ENCODE data around the gene SLC39A11. TPM values are rescaled to one million over a fixed set of nuclear protein-coding genes. Genes with fewer than 3 reads are reported as not detected.

SLC39A11 gene
- total RNA-seq, 2 experiments from 2014 or later: 17.0 to 17.3 TPM

DNA sequence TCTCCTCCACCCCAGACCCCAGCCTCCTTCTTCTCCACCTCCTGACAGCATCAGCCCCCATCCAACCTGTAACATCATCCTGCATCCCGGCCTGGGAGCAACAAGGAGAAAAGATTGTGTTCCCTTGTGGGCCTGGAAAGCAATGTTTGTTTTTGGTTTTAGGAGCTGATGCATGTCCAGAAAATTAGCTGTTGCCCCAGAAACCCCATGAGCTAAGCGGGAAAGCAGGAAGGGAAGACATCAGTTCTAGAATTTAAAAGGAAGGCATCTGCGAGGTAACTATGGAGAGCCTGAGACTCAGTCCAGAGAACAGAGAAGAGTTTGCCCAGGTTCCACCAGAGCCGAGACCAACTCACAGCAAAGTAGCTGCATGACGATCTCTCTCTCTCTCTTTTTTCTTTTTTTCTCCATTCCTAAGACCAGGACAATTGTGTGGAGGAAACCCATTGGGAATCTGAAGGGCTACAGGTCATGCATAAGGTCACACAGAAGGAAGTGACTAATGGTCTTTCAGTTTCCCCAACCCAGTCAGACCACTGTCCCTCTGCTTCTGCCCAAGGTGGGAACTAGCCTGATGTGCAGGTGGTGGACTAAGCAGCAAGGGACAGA lies 124.4 kb downstream of the SLC39A11 start:
- POLR2A ChIA-PET: no interaction called here
- no peak for DNase-seq
- Mint-ChIP-seq H3K9me3 (no peaks in the 10 kb centered on the region), H3K4me1 (no peaks in the 10 kb centered on the region), H3K27ac (no peak overlapping the region), H3K27me3 (no peaks in the 10 kb centered on the region), H3K4me3 (no peak overlapping the region), H3K36me3 (ENCODE audit: low read depth) (no peaks in the 10 kb centered on the region)
- CTCF ChIA-PET: interaction anchor here (2.0 kb wide), 1 partner anchor 408 kb away, joined by 5 read pairs; no protein-coding TSS in a partner anchor

DNA sequence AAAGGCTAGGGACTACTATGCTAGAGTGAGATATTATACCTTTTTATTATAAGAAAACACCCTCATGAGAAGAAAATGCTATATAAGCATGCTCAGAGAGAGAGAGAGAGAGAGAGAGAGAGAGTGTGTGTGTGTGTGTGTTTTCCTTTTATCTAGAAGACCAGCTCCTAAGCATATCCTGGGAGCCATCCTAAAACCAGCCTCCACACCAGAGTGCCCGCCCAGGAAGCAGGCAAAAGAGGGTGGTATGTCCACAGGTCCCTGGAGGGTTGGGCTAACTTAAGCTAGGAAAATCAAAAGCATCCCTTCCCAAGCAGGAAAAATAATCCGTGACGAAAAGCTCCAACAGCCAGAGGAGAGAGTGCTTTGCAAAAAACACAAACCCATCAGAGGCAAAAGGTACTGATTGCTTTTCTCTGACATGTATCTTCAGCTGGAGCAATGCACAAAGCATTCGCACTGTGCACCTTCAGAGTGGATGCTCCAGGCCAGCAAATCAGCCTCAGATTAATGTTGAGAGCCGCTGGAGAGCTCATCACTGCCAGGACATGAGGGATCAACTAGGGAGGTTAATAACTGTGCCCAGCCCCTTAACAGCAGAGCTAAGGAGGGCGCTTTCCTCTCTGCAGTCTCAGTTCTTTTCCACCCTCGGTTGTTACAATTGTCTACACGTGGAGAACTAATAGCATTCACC lies 125.1 kb downstream of the SLC39A11 start:
- Mint-ChIP-seq H3K4me1 (no peaks in the 10 kb centered on the region), H3K27me3 (no peaks in the 10 kb centered on the region), H3K27ac (no peak overlapping the region), H3K4me3 (no peak overlapping the region), H3K9me3 (no peaks in the 10 kb centered on the region), H3K36me3 (ENCODE audit: low read depth) (no peaks in the 10 kb centered on the region)
- DNase-seq: no peak
- POLR2A ChIA-PET: no interaction called here
- CTCF ChIA-PET: interaction anchor here (2.0 kb wide), 1 partner anchor 408 kb away, joined by 5 read pairs; no protein-coding TSS in a partner anchor

DNA sequence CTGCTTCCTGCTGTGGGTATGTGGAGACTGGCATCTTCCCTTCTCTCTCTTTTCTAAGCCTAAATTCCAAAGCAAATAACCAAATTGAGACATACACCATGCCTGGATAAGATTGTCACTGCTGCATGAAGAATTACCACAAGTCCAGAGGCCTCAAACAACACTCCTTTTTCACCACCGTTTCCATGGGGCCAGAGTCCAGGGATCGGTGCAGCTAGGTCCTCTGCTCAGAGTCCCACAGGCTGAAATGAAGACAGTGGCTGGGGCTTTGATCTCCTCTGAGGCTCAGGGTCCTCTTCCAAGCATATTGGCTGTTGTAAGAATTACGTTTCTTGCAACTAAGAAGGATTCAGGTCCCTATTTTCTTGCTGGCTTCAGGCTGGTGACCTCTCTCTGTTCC lies 130.4 kb downstream of the SLC39A11 start:
- Mint-ChIP-seq H3K36me3 (ENCODE audit: low read depth) (no peaks in the 10 kb centered on the region), H3K27ac (no peak overlapping the region), H3K4me3 (no peak overlapping the region), H3K4me1 (no peaks in the 10 kb centered on the region), H3K27me3 (no peaks in the 10 kb centered on the region), H3K9me3 (no peaks in the 10 kb centered on the region)
- ChIA-PET POLR2A (no interaction called here), CTCF (no interaction called here)
- no peak for DNase-seq

DNA sequence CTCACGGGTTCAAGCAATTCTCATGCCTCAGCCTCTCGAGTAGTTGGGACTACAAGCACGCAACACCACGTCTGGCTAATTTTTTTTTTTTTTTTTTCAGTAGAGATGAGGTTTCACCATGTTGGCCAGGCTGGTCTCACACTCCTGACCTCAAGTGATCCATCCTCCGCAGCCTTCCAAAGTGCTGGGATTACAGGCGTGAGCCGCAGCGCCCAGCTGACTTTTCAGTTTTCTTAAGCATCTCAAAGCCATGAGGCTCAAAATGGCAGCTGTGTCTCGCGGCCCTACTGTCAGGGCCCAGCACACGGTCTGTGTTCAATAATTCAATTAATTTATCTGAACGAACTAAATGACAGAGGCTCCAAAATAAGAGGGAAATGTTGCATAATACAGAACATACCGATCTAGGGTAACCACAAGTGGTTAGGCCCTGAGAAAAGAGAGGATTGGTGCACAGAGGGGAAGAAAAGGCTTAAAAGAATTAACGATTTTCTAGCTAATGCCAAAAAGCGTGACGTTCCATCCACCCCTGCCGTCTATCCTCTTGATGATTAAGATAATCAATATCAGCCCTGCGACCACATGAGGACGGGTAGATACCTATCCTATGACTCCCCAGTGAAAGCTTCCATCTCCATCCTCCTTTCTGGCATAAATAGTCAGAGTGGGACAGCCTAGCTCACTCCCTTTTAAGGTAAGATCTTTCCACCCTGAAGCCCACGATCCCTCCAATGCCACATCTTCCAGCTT lies 136.9 kb downstream of the SLC39A11 start:
- ChIA-PET CTCF (interaction anchor here (0.7 to 1.5 kb wide), 2 partner anchors 9 to 30 kb away, joined by 3 to 4 read pairs; no protein-coding TSS in a partner anchor), POLR2A (no interaction called here)
- no peaks in the 10 kb centered on the region for H3K9me3 Mint-ChIP-seq
- no peaks in the 10 kb centered on the region for H3K36me3 Mint-ChIP-seq (ENCODE audit: low read depth)
- H3K27me3 Mint-ChIP-seq: no peaks in the 10 kb centered on the region
- no peak for DNase-seq
- H3K27ac Mint-ChIP-seq: no peak overlapping the region
- no peaks in the 10 kb centered on the region for H3K4me1 Mint-ChIP-seq
- H3K4me3 Mint-ChIP-seq: no peak overlapping the region

DNA sequence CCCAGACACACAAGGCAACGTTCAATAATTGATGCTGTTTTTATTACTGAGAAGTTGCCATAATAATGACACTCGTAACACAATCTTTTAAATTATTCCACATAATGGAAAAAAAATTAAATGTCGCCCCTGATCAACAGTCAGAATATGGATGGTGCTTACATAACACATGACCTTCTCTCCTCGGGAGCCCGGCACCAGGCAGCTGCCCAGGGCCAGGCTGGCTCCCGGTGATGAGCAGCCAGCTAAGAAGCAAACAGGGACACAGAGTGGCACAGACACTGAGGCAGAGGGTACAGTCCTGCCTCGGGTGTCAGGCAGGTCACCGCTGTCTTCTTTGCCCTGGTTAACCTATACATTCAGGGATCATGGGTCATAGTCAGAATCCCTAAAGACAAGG lies 137.9 kb downstream of the SLC39A11 start:
- H3K4me3 Mint-ChIP-seq: no peak overlapping the region
- H3K9me3 Mint-ChIP-seq: no peaks in the 10 kb centered on the region
- ChIA-PET POLR2A (no interaction called here), CTCF (interaction anchor here (1.5 kb wide), 1 partner anchor 31 kb away, joined by 3 read pairs; no protein-coding TSS in a partner anchor)
- no peaks in the 10 kb centered on the region for H3K27me3 Mint-ChIP-seq
- H3K4me1 Mint-ChIP-seq: no peaks in the 10 kb centered on the region
- no peak for DNase-seq
- H3K27ac Mint-ChIP-seq: no peak overlapping the region
- no peaks in the 10 kb centered on the region for H3K36me3 Mint-ChIP-seq (ENCODE audit: low read depth)

DNA sequence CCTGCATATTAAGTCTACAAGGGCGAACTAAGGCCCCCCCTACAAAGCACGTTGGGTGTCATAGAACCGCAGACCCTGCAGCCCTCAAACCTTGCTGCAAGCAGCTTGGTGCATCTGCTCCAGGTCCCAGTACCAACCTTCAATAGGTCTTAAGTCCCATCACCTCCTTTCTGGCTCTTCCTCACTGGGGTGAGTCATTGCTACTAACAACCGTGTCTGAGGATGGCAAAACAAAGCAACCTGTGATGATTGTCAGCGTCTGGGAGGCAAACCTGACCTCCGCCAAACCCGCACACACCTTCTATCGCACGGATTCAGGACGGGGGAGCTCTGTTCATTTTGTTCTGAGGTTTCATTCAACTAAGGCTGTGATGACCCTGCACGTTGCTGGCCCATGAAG lies 138.9 kb downstream of the SLC39A11 start:
- H3K27ac Mint-ChIP-seq: no peak overlapping the region
- CTCF ChIA-PET: no interaction called here
- no peak for DNase-seq
- no peaks in the 10 kb centered on the region for H3K4me1 Mint-ChIP-seq
- no peak overlapping the region for H3K4me3 Mint-ChIP-seq
- POLR2A ChIA-PET: no interaction called here
- H3K36me3 Mint-ChIP-seq (ENCODE audit: low read depth): no peaks in the 10 kb centered on the region
- no peaks in the 10 kb centered on the region for H3K9me3 Mint-ChIP-seq
- H3K27me3 Mint-ChIP-seq: no peaks in the 10 kb centered on the region

DNA sequence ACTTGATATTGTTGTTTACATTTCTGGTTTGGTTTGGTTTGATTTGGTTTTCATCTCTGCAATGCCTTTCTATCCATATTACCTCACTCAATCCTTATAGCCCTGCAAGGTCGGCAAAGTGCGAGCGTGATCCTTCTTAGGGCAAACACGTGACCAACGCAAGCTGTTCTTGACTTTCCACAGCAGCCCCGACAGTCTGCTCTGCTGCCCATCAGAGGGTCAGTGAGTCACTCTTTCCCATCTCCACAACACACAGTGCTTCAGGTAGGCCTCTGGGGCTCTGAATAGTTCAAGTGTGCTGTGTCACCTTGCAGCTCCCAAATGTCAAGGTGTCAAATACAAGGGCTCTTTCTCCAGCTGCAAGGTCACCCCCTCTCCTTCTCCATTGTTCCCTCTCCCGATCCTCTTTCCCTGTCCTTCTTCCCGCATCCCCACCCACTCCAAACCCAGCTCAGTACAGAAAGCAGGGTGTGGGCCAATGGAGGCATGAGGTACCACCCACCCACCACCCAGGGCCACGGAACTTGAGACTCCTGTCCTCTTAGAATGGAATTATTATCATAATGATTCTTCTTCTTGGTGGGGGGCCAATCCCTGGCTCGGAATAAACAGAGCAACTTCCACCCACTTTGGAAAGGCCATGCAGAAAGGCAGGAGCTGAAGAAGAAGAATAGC lies 139.7 kb downstream of the SLC39A11 start:
- Mint-ChIP-seq H3K36me3 (ENCODE audit: low read depth) (no peaks in the 10 kb centered on the region), H3K4me1 (no peaks in the 10 kb centered on the region)
- CTCF ChIA-PET: no interaction called here

DNA sequence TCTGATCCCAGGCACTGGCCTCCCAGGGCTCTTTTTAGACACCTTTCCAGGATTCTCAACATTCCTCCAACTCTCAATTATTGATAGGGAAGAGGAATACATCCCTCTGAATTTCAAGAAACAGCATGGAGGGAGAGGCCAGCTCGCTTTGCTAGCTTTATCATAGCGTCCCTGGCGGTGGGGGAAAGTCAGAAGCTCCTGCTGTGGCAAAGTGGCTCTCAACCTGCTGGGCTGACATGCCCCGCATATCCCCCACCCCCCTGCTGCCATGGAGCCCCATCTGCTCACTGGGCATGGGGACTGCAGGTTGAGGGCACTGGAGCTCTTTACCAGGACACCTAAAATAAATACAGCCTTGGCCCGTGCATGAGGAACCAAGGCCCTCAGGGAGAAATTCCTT lies 140.3 kb downstream of the SLC39A11 start:
- no peak for DNase-seq
- CTCF ChIA-PET: interaction anchor here (0.9 kb wide), 1 partner anchor 34 kb away, joined by 3 read pairs; no protein-coding TSS in a partner anchor
- no peaks in the 10 kb centered on the region for H3K4me1 Mint-ChIP-seq
- H3K4me3 Mint-ChIP-seq: no peak overlapping the region
- H3K36me3 Mint-ChIP-seq (ENCODE audit: low read depth): no peaks in the 10 kb centered on the region
- H3K9me3 Mint-ChIP-seq: no peaks in the 10 kb centered on the region
- H3K27me3 Mint-ChIP-seq: no peaks in the 10 kb centered on the region
- no peak overlapping the region for H3K27ac Mint-ChIP-seq
- POLR2A ChIA-PET: no interaction called here

More for the DNA sequence above, 139.7 kb downstream of the SLC39A11 start:
- Mint-ChIP-seq H3K9me3 (no peaks in the 10 kb centered on the region), H3K27me3 (no peaks in the 10 kb centered on the region), H3K4me3 (no peak overlapping the region), H3K27ac (no peak overlapping the region)
- DNase-seq: no peak
- POLR2A ChIA-PET: no interaction called here

DNA sequence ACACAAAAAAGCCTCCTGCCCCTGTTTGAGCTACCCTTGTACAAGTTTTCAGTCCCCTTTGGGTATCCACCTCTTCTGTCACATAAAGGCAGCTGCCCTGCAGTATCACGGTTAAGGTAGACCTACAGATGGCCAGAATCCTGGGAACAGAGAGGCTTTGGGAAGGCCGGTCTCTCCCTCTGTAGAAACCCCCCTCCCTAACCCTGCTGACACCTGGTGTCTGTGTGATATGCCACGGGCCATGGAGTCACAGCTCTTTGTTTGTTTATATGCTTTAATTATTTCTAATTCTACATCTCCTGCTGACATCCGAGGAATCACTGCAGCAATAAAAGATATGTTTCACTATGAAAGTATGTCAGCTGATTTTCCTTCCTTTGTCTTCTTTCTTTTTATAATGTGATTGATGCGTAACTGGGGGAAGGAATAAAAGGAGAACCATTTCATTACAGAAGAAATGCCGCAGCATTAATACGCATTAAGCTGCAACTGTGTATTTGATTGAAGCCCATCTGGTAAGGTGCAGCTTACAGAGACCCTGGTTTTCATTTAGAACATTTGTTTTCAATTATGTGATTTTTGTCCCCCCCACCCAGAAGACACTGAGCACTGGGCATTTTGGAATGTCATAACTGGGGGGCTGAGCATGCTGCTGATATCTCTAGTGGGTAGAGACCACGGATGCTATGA lies 142.1 kb downstream of the SLC39A11 start:
- POLR2A ChIA-PET: no interaction called here
- CTCF ChIA-PET: interaction anchor here (1.0 kb wide), 1 partner anchor 225 kb away, joined by 4 read pairs; no protein-coding TSS in a partner anchor
- H3K27ac Mint-ChIP-seq: no peak overlapping the region
- H3K36me3 Mint-ChIP-seq (ENCODE audit: low read depth): no peaks in the 10 kb centered on the region
- H3K9me3 Mint-ChIP-seq: no peaks in the 10 kb centered on the region
- no peak for DNase-seq
- H3K27me3 Mint-ChIP-seq: no peaks in the 10 kb centered on the region
- H3K4me3 Mint-ChIP-seq: no peak overlapping the region
- H3K4me1 Mint-ChIP-seq: no peaks in the 10 kb centered on the region

DNA sequence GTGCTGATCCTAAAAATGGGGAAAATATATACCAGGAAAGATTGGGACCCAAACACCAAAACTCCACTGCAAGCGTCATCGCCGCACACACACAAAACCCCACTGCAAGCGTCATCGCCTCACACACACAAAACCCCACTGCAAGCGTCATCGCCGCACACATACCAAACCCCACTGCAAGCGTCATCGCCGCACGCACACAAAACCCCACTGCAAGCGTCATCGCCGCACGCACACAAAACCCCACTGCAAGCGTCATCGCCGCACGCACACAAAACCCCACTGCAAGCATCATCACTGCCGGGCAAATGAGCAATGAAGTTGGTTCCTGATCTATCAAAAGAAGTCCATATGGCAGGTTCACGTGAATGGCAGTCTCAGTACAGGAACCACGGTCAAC lies 144.4 kb downstream of the SLC39A11 start:
- CTCF ChIA-PET: no interaction called here
- H3K27me3 Mint-ChIP-seq: no peaks in the 10 kb centered on the region
- no peak overlapping the region for H3K4me3 Mint-ChIP-seq
- DNase-seq: no peak
- no peaks in the 10 kb centered on the region for H3K36me3 Mint-ChIP-seq (ENCODE audit: low read depth)
- H3K9me3 Mint-ChIP-seq: no peaks in the 10 kb centered on the region
- H3K27ac Mint-ChIP-seq: no peak overlapping the region
- no peaks in the 10 kb centered on the region for H3K4me1 Mint-ChIP-seq
- POLR2A ChIA-PET: no interaction called here

DNA sequence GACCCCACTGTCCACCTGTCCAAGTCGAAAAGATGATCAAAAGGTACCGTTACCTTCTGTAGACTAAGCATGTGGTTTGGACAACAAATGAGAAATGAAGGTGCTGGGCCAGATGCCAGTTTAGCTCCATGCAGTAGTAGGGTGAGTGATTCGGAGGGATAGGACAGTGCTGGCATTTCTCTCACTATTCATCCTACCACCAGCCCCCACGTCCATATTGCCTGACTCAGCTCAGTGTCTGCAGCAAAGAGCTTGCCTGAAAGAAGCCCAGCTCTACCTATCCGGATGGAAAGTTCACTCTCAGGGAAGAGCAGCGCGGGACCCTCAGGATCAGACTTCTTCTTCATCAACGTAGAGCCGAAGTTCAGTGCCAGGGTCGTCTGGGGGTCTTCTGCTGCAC lies 145.0 kb downstream of the SLC39A11 start:
- Mint-ChIP-seq H3K27ac (no peak overlapping the region), H3K4me3 (no peak overlapping the region), H3K4me1 (no peaks in the 10 kb centered on the region), H3K27me3 (no peaks in the 10 kb centered on the region), H3K36me3 (ENCODE audit: low read depth) (no peaks in the 10 kb centered on the region), H3K9me3 (no peaks in the 10 kb centered on the region)
- ChIA-PET POLR2A (no interaction called here), CTCF (no interaction called here)
- DNase-seq: no peak

DNA sequence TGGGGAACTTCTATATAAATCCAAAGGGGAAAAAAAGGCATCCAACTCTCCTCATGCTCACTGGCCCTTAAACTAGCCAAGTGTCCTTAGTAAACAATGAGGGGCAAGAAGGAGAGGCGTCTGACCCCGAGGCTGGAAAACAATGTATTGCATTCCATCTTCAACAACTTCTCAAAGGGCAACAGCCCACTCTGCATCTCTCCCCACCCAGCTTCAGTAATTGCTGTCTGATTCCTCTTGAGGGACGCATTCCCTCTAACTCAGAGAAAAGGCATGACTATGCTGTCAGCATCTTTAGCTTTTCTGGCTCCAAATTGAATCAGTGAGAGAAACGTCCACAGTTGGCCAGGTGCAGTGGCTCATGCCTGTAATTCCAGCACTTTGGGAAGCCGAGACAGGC lies 145.8 kb downstream of the SLC39A11 start:
- CTCF ChIA-PET: no interaction called here

DNA sequence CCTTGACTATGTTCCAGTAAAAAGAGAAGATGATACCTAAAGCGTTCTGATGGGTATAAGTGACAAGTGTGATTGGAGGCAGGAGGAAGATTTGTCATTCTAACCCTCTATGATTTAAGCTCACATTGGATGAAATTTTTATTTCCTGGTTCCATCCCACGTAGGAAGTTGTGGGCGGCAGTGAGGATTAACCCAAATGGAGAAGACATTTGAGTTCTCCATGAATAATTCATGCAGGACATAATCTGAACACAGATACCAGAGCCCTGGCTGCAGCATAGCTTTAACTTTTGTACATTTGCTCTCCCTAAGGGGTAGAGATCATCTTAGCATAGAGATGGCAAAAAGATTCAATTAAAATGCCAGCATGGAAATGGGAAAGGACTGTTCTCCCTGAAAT lies 146.3 kb downstream of the SLC39A11 start:
- Mint-ChIP-seq H3K4me1 (no peaks in the 10 kb centered on the region), H3K4me3 (no peak overlapping the region), H3K36me3 (ENCODE audit: low read depth) (no peaks in the 10 kb centered on the region), H3K27me3 (no peaks in the 10 kb centered on the region), H3K27ac (no peak overlapping the region), H3K9me3 (no peaks in the 10 kb centered on the region)
- CTCF ChIA-PET: no interaction called here
- no peak for DNase-seq
- POLR2A ChIA-PET: no interaction called here

More for the DNA sequence above, 145.8 kb downstream of the SLC39A11 start:
- DNase-seq: no peak
- Mint-ChIP-seq H3K27ac (no peak overlapping the region), H3K27me3 (no peaks in the 10 kb centered on the region), H3K9me3 (no peaks in the 10 kb centered on the region), H3K36me3 (ENCODE audit: low read depth) (no peaks in the 10 kb centered on the region), H3K4me3 (no peak overlapping the region), H3K4me1 (no peaks in the 10 kb centered on the region)
- POLR2A ChIA-PET: no interaction called here

Measured in activated CD4-positive, alpha-beta memory T cell treated with anti-CD3 and anti-CD28 coated beads, Interleukin-2, amount 10 ng/mL, durations not matched to agents 7 days and 5 days (primary cell).